GM21423 (cell line): ENCODE results near the gene SLC44A3.

Source experiments
- ATAC-seq: cut with Tn5 transposase; IDR thresholded peaks from one replicate; pipeline ENCODE4 v1.9.1; 2021; ENCODE audit warnings: mild to moderate bottlenecking, moderate library complexity; ENCODE audit not compliant: unreplicated experiment

The SLC44A3 gene

GRCh38 chr1:94905207-94905606 lies 85.0 kb downstream of the SLC44A3 start:
- ATAC-seq = no peak

DNA sequence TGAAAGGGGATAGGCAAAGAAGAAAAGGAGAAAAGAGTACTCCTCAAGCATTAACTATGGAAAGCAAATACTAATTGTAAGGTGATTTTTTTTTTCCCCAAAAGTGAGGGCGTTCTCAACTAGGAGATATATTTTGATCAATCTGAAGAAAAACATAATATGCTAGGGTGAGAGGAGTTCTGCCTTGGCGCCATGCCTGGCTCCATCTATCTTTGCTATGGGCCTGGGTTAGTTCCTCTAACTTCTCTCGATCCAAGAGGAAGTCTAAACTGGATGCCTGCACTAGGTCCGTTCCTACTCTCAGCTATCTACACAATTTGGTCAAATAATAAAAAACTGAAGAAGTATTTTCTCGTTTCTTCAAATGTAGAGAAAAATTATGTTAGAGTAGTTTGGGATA lies 86.2 kb downstream of the SLC44A3 start:
- no peak for ATAC-seq

GRCh38 chr1:94907136-94907535 lies 87.0 kb downstream of the SLC44A3 start:
- ATAC-seq = no peak

DNA sequence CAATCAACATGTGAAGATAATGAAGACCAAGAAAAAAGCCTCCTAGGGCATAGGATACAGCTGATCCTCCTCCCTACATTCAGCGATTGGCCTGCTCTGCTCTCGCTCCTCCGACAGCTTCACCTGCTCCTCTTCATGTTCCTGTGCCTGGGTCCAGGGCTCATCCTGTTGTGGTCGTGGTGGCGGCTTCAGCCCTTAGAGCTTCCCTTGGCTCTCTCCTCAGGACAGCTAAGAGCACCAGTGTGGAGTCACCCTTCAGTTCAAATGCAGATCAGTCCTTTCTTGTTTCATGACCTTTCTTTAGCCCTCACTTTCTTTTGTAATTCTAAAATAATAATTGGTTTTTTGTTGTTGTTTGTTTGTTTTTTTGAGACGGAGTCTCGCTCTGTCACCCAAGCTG lies 88.0 kb downstream of the SLC44A3 start:
- no peak for ATAC-seq

DNA sequence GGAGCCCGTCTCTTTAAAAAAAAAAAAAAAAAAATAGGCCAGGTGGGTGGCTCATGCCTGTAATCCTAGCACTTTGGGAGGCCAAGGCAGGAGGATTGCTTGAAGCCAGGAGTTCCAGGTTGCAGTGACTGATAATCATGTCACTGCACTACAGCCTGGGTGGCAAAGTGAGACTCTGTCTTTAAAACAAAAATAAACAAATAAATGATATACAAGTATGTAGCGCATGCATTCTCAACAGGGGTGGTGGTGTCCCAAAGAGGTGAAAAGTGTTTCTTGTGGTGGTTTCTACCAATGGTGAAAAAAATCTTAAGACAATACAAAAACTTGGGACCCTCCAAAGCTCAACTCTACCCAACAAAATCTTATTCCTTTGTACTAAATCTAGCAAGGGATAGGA lies 88.8 kb downstream of the SLC44A3 start:
- ATAC-seq = no peak

DNA sequence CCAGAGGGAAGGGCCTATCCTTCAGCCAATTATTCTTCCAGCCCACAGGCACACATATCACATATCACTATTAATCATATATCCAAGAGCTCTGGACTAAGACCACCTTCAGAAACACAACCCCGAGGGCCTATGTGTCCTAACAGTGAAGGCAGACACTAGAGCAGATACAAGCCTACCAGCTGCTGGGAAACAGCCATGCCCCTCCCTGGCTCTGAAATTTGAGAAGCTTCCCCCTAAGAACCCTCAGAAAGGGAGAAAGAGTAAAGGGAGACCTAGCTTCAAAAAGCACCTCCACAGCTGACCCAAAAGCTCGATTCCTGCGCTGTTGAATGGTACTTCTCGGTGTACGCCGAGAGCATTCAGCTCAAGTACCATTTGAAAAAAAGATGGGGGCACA lies 89.3 kb downstream of the SLC44A3 start:
- ATAC-seq = no peak

- no peak for ATAC-seq
Measured at GRCh38 chr1:94912263-94913184, 92.4 kb downstream of the SLC44A3 start.

GRCh38 chr1:94917251-94917650 lies 97.1 kb downstream of the SLC44A3 start:
- no peak for ATAC-seq

DNA sequence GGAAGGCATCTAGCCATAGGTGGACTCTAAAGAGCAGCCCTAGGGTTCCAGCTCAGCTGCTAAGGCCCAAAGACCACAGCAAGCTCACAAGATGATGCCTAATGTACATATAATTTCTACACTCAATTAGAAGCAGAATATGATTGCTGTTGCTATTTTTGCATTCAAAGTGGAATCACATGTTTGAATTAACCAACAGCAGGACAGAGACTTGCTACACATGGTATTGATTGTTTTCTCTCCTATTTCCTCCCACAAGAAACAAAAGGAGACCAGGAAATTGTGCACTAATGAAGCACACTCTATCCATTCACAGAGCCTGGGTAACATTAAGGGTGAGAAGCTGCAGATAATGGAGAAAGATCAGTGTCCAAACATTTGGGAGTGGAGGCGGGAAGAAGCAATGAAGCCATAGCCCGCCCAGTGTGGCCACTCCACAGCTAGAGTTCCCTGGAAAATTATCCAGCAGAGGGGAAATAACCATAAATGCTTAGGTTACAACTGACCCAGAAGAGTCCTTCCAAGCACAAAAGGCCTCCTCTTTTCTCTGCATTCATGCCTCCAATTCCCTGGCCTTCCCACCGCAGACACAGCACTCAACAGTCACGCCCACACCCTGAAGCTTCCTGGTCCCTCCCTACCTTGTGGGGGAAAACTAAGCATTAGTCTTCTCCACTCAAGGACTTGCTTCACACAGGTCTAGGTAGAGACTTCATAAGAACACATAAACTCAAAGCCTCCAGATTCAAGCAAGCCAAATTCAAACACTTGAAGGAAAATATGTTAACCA lies 99.3 kb downstream of the SLC44A3 start:
- no peak for ATAC-seq

- ATAC-seq = no peak
Measured at GRCh38 chr1:94920061-94920460, 99.9 kb downstream of the SLC44A3 start.

DNA sequence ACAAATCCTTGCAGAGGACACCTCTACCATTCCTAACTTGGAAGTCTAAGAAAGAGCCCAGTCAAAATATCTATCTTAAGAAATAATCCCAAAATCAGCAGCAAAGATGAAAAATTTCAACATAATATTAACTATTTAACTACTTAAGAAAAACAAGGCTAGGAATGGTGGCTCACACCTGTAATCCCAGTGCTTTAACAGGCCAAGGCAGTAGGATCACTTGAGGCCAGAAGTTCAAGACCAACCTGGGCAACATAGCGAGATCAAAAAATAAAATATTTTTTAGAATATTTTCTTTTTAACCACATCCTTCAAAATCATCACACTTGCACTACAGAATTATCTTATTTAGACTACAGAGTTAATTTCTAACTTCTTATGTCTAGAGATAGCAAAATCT lies 101.8 kb downstream of the SLC44A3 start:
- ATAC-seq = no peak

GRCh38 chr1:94922761-94923331 lies 102.7 kb downstream of the SLC44A3 start:
- no peak for ATAC-seq

DNA sequence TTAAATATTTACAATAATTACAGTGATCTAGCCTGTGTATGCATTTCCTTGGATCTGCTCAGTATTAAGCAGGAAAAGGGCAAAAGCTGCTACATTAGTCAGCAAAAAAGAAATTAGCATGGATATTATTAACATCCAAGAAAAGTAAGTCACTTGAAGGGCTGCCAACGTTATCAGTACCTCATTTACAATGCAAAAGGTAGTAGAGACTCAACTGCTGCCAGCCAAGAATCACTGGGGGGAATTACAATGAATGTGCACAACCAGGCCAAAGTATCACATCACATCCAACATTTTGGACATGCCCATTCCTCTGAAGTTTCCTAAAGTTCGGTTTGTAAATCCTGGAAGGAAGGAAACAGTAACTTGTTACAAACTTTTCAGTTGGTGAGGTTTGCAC lies 104.8 kb downstream of the SLC44A3 start:
- ATAC-seq = no peak

DNA sequence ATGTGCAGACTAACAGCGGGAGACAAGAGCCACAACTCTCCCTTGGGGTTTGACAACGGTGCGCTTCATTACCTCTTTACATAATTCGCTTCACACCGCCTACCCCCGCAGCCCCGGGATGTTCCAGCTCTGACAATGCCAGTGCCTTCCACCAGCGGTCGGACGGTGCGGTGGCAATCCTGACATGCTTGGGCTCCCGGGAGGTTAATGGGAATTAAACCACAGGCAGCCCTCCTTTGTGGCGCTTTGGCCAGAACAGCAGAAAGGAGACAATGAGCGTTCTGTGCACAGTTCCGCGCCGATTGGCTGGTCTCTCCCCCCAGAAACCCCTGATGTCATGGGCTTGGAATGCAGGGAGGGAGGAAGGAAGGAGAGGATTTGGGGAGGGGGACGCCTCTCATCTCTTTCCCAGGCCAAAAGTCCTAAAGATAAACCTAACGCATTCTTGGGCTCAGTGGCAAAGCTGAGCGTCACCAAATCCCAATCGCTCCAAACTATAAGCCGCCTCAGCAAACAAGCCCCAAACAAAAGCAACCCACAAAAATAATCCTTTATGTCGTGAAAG lies 105.5 kb downstream of the SLC44A3 start:
- peak; percentile 24 for ATAC-seq

GRCh38 chr1:94926126-94926914 lies 106.2 kb downstream of the SLC44A3 start:
- peak; percentile 26 for ATAC-seq

- ATAC-seq = peak; percentile 90
Measured at GRCh38 chr1:94926915-94927404, 106.8 kb downstream of the SLC44A3 start, which contains the start of gene CNN3. CNN3 (minus strand) TSS chr1:94927110; CDS start chr1:94926894, 216 bp downstream.

GRCh38 chr1:94927405-94928175 lies 107.4 kb downstream of the SLC44A3 start:
- no peak for ATAC-seq

DNA sequence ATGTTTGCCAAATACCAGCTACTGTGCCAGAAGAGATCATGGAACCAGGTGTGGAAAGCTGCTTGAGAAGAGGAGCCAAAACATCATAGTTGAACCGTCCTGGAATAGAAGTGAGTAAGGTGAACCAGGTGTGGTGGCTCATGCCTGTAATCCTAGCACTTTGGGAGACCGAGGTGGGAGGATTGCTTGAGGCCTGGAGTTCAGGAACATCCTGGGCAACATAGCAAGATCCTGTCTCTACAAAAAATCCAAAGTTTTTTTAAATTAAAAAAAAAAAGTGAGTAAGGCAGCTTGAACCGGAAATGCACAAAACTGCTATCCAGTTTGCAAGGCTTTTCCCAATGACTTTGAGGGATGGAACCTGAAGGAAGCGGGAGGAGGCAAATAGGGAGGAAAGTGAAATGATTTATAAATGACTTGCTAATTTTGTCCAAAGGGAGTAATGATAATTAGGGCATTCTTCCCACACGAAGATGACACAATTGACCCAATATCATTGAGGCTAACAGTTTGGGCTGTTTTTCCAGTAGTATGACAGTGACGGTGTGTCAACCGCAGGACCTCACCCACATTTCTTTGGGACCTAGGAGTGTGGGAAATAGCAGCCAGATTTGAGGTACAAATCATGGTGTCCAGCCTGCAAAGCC lies 108.3 kb downstream of the SLC44A3 start:
- no peak for ATAC-seq
